ENCODE measurements around the gene REPS1.
"Not testable (repeated sequence)": the region's sequence is repeated elsewhere in the genome, so short reads cannot be mapped to it uniquely, and the experiment has no call there.

The REPS1 gene, protein sequence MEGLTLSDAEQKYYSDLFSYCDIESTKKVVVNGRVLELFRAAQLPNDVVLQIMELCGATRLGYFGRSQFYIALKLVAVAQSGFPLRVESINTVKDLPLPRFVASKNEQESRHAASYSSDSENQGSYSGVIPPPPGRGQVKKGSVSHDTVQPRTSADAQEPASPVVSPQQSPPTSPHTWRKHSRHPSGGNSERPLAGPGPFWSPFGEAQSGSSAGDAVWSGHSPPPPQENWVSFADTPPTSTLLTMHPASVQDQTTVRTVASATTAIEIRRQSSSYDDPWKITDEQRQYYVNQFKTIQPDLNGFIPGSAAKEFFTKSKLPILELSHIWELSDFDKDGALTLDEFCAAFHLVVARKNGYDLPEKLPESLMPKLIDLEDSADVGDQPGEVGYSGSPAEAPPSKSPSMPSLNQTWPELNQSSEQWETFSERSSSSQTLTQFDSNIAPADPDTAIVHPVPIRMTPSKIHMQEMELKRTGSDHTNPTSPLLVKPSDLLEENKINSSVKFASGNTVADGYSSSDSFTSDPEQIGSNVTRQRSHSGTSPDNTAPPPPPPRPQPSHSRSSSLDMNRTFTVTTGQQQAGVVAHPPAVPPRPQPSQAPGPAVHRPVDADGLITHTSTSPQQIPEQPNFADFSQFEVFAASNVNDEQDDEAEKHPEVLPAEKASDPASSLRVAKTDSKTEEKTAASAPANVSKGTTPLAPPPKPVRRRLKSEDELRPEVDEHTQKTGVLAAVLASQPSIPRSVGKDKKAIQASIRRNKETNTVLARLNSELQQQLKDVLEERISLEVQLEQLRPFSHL

DNA sequence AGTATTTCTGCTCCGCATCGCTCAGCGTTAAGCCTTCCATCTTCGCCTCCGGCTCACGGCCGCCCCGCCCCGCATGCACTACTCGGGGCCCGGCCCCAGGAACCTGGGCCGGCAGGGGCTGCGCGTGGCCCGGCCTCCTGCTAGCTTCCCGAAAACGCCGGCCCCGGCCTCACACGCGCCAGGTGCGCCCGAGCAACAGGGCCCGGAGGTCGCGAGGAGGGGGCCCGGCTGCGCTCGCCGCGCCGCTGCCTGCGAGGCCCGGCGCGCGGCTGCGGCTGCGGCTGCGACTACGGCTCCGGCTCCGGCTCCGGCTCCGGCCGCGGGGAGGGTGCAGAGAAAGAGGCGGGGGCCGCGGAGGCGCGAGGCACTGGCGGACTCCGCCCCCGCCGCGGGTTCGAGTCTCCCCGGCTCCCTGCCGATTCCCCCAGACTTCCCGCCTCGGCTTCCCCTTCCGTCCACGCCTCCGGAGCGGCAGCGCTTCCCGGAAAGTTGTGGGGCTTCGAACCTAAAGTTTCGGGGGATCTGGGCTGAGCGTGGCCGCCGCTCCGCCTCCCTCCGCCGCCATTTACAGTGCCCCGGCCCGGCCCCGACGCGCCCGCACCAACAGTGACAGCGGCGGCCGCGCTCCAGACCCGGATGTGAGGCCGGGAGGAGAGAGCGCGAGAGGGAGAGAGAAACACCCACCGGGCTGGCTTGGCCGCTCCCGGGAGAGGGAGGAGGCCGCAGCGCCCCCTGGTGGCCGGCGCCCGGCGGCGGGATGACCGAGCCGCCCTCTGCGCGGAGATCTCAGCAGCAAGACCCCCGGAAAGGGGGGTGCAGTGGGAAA lies at the start of gene REPS1:
TSS of gene REPS1 (minus strand) at position 611 of the 826 bp plus-strand sequence. CDS start at position 40, 571 bp downstream.
- TF ChIP-seq POLR2A (IDR thresholded peaks at IDR 0.05; ENCODE audit: low read length) (peak; percentile 55), GATA1 (IDR thresholded peaks at IDR 0.05; ENCODE audit: low read depth, low read length) (no peak)
- DNase-seq = peak; percentile 89 to 93

DNA sequence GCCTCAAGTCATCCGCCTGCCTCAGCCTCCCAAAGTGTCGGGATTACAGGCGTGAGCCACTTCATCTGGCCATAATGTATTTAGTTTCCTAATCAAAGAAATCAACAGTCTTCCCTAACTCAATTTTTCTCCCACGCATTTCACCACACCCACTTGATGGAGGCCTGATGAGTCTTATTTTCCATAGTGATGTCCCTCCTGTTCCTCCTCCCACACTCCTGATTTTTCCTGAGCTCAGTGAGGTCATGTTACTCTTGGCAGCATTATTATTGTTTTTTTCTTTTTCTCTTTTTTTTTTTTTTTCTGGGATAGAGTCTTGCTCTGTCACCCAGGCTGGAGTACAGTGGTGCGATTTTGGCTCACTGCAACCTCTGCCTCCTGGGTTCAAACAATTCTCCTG lies 49.4 kb upstream of the REPS1 start:
- DNase-seq = no peak

DNA sequence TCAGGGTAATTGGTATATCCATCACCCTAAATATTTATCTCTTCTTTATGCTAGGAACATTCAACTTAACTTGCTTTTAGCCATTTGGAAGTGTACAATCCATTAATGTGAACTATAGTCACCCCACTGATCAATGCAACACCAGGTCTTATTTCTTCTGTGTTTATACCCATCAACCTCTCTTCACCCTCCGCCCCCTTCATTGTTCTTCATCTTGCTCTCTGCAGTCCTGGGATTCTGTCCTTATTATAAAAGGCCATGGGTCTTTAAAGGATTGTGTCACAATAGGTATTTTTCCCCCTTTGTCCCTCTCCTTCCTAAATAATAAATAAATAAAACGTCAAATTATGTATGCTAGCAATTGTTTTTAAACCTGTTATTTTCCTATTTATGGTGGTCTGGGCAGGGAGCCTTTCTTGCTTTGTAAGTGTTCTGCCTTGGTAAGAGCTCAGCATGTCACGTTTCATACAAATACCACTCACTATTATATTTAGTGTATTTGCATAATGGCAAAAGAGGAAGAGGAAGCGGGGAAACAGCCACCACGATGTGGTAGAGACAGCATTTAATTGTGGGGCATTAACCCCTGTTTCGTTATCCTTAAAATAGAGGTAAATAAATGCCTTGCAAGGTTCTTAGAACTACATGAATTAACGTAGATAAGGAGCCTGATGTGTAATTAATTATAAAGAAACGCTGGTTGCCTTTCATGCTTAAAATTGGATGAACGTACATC lies 42.3 kb upstream of the REPS1 start:
- TF ChIP-seq POLR2A (IDR thresholded peaks at IDR 0.05; ENCODE audit: low read length) = no peak
- TF ChIP-seq GATA1 (IDR thresholded peaks at IDR 0.05; ENCODE audit: low read depth, low read length) = no peak
- peak in 1 of 2 experiments; percentile 12 for DNase-seq

More for the DNA sequence above, 49.4 kb upstream of the REPS1 start:
- no peak for TF ChIP-seq GATA1 (IDR thresholded peaks at IDR 0.05; ENCODE audit: low read depth, low read length)
- no peak for TF ChIP-seq POLR2A (IDR thresholded peaks at IDR 0.05; ENCODE audit: low read length)

DNA sequence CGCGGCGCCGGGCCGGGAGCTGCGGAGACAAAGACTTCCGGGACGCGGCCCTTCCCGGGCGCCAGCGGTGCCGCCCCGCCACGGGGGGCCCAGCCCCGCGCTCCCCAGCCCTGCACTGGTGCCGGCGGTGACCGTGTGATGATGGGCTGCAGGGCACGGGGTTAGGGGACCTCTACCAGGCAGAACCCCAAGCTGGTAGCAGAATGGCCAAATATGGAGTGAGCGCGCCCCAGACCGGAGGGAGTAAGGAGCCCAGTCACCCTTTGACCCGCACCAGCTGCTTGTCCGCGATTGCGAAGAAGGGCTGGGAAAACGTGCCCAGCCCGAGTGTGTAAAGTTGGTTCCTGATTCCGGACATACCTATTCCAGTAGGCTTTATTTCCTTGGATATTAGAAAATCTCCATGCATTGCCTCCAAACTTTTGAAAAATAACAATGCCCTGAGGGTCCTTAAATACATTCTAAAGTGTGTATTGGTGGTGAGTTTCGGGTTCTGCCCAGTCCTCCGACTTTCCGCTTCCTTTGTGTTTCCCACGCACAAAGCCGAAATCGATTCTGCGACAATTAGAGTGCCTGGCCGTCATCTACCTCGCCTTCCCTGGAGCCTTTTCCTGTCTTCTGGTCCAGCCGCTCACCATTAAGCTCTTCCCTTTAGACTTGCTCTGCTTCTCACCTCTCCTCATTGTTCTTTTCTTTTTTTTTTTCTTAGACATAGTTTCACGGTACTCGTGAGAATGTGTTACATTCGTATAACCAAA lies 41.6 kb upstream of the REPS1 start:
- peak; percentile 80 to 85 for DNase-seq

DNA sequence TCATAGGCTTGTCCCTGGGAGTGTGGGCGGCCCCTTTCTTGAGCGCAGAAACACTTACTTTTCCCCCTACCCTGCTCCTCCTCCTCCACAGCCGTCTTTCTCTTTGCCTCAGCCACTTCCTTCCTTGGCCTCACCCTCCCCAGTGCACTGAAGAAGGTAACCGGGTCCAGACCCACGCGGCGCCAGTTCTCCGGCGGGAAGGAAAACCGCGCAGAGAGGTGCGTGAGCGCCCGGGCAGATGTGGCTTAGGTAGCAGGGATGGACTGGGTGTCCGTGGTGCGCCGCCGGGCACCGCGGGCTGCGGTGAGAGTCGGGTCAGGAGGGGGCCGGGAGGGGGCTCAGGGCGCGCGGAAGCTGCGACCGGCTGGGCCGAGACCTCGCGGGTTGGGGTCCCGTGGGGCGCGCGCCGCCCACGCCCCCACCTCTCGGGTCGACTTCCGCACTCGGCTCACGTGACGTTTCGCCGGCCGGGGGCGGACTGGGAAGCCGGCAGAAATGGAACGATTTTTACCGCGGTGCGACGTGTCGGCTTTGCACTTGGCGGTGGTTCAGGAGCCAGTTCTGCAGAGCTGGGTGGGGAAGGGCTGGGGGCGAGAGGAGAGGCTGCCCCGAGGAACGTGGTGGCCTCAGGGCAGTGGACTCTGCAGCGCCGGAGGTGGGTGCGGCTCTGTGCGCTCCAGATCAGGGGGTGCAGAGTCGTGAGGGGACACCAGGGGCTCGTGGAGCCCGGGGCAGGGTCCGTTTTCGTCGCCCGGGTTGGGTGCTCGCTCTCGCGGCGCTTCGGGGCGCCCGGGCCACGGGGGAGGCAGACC lies 40.8 kb upstream of the REPS1 start, which contains the start of gene ABRACL:
TSS of gene ABRACL (plus strand) at position 88 of the 812 bp plus-strand sequence. CDS start 5,416 bp downstream, outside the sequence.
- DNase-seq = peak; percentile 63 to 64

More for the DNA sequence above, 41.6 kb upstream of the REPS1 start:
- TF ChIP-seq POLR2A (IDR thresholded peaks at IDR 0.05; ENCODE audit: low read length) (no peak), GATA1 (IDR thresholded peaks at IDR 0.05; ENCODE audit: low read depth, low read length) (no peak)

DNA sequence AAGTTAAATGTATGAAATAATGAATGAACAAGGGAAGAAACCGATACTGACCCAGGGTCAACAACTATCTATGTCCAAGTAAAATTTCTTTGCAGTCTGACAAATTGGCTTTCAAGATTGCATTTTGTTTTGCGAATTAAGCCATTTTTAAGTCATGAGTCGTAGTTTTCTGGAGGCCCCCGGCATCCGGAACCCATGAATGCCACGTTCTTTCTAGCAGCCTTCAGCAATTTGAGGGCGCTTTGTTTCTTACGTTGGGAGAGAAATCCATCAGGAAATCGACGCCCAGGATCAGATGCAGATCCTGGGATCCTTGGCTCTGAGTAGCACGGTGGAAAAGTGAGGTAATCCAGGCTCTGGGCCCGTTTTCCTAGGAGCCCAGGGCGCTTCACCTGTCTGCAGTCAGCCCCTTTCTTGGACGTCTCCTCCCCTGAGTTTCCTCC lies 40.2 kb upstream of the REPS1 start:
- no peak for TF ChIP-seq GATA1 (IDR thresholded peaks at IDR 0.05; ENCODE audit: low read depth, low read length)
- TF ChIP-seq POLR2A (IDR thresholded peaks at IDR 0.05; ENCODE audit: low read length) = no peak
- peak; percentile 51 to 52 for DNase-seq

More for the DNA sequence above, 40.8 kb upstream of the REPS1 start, which contains the start of gene ABRACL:
- peak; percentile 62 for TF ChIP-seq POLR2A (IDR thresholded peaks at IDR 0.05; ENCODE audit: low read length)
- TF ChIP-seq GATA1 (IDR thresholded peaks at IDR 0.05; ENCODE audit: low read depth, low read length) = no peak

DNA sequence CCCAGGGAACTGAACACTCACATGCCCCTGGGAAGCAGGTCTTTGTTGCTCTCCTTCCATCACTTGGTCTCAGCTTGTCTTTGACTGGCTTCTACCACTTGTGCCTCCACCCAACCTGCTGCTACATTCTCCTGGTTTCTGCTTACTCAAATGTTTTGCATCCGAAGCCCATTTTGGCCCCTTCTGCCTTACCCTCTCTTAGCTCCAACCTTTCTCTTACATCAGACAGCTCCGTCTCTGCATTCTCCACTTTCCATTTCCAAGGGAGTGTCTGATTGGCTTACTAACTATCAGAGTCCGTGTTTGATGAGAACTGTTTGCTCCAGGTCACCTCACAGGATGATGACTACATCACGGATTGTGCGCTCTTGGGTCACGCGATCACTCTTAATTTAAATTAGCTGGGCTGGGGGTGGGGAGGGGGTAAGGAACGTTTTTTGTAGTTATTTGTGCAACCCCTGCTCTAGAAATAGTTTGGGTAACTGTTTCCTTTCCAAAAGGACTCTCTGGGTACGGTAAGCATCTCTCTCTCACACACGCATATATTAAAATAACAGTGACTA lies 39.6 kb upstream of the REPS1 start:
- no peak for TF ChIP-seq GATA1 (IDR thresholded peaks at IDR 0.05; ENCODE audit: low read depth, low read length)
- TF ChIP-seq POLR2A (IDR thresholded peaks at IDR 0.05; ENCODE audit: low read length) = no peak
- DNase-seq = peak; percentile 15 to 20

DNA sequence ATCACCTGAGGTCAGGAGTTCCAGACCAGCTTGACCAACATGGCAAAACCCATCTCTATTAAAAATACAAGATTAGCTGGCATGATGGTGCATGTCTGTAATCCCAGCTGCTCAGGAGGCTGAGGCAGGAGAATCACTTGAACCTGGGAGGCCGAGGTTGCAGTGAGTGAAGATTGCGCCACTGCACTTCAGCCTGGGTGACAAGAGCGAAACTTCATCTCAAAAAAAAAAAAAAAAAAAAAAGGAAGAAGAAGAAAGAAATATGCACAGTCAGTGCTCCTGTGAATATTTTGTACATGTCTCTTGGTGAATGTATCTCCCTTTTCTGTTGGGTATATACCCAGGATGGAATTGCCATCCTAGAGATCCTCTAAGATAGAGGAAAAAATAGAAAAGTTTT lies 37.4 kb upstream of the REPS1 start:
- DNase-seq = not testable (repeated sequence)

DNA sequence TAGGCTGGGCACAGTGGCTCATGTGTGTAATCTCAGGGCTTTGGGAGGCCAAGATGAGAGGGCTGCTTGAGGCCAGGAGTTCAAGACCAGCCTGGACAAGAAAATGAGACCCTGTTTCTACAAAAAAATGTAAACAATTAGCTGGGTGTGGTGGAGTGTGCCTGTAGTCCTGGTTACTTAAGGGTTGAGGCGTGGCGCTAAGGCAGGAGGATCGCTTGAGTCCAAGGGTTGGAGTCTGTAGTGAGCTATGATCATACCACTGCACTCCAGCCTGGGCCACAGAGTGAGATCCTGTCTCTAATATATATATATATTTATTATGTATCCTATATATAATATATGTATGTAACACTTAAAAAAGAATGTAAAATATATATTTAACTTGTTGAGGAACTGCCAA lies 32.6 kb upstream of the REPS1 start:
- no peak for DNase-seq
- no peak for TF ChIP-seq POLR2A (IDR thresholded peaks at IDR 0.05; ENCODE audit: low read length)
- TF ChIP-seq GATA1 (IDR thresholded peaks at IDR 0.05; ENCODE audit: low read depth, low read length) = no peak

DNA sequence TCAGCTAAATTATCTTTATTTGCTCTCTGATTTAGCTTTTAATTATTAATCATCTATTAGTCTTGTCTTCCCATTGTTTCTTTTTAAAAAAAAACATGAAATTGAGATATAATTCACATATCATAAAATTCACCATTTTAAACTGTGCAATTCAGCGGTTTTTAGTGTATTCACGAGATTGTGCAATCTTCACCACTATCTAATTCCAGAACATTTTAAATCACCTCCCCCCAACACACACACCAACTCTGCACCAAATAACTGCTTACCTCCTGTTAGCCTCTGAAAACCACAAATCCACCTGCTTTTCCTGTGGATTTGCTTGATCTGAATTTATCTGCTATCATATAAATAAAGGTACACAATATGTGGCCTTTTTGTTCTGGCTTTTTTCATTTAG lies 31.7 kb upstream of the REPS1 start:
- TF ChIP-seq GATA1 (IDR thresholded peaks at IDR 0.05; ENCODE audit: low read depth, low read length) (no peak), POLR2A (IDR thresholded peaks at IDR 0.05; ENCODE audit: low read length) (no peak)
- DNase-seq = no peak

DNA sequence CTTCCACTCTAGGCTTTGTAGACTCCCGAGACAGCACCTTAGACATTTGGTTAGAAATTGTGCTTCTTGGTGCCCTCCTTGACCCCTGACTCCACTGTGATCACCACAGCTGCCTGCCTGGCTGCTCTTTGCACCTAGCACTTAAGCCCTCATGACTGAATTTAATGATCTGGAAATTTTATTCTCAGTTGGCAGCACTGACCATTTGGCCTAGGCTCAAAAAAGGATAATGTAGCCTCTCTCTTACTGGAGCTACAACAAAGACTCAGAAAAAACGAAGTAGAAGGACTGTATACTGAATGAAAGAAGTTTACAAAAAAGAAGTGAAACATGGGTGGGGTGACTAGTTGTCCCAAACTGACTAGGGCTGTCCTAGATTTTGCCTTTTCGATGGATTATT lies 29.2 kb upstream of the REPS1 start:
- TF ChIP-seq GATA1 (IDR thresholded peaks at IDR 0.05; ENCODE audit: low read depth, low read length) (no peak), POLR2A (IDR thresholded peaks at IDR 0.05; ENCODE audit: low read length) (no peak)
- DNase-seq = no peak

All from erythroblast (primary cell).